Activated T-cell treated with anti-CD3 and anti-CD28 coated beads for 1 hour (primary cell): ENCODE results near the gene SLC44A3.

Source experiments
- DNase-seq: peaks from one replicate; pipeline ENCODE4 v3.0.0-alpha.2; 2020; ENCODE audit warnings: low read depth

Gene SLC44A3

GRCh38 chr1:94801919-94802546, 18.1 kb upstream of the SLC44A3 start:
- DNase-seq = no peak

DNA sequence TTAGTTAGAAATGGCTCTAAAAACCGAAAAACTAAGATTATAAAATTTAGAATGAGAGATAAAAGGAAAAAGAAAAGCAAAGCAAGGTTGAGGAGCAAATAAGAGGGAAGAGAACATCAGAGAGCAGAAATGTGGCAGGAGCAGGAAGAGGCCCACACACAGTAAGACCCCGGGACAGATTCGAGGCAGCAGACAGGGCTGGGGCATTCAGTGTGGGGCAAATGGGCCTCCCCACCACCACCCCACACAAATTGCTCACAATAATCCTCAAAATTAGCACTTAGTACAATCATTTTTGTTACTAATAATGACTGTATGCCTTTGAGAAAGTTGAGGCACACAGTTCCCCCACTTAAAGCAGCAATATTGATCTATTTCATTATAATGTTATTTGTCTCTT, 17.1 kb upstream of the SLC44A3 start:
- DNase-seq = no peak

DNA sequence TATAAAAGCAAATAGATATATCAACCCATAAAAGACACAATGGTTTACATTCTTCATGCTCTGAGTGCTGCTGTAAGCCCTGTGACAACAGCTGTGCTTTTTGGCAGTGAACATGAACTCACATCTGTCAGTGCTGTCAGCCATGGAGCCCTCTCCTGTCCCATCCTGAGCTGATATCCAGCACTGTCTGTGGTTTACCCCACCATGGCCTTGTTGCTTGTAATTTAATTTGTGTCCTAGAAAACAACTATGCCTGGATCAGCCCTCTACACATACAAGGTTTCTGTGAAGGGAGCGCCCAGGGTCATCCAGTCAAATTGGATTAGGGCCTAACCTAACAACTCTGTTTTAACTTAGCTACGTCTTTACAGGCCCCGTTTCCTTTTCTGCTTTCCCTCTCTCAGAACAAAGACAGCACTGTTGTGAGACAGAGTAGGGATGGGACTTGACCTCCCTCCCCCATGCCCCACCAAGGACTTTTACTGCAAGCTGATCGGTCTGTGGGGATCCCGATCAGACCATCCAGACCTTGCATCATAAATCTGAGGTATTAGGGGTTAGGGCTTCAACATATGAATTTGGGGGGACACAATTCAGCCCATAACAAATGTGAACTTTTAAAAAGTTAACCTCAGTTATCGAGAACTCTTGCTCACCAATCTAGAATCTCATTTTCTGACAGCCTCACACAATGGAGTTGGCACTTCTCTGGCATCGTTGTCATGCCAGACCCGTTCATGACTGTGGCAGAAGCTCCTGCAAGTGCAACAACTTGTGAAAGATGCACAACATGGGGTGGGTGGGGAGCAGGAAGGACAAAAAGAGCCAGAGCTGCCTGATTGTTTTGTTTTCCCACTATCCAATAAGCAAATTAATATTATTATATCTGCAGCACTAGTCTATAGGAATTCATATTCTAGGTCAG, 16.4 kb upstream of the SLC44A3 start:
- no peak for DNase-seq

GRCh38 chr1:94804442-94804837, 15.7 kb upstream of the SLC44A3 start:
- DNase-seq = no peak

DNA sequence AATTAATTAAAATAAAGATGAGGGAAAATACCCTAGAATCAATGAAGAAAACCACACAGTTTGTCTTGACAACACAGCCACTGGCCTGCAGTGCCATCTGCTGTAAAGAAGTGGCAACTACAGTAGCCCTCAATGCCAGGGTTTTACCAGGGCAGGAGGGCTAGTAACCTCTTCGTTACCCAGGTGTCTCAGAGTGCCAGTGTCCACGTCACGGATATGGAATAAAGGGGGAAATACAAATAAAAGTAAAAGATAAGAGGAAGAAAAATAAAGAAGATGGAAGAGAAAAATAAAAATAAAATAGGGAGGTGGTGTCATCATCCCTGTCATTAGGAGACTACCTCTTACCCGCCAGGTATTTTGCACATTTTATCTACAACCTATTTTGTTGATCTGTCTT, 14.2 kb upstream of the SLC44A3 start:
- peak; percentile 8 for DNase-seq

GRCh38 chr1:94806441-94806871, 13.7 kb upstream of the SLC44A3 start:
- DNase-seq = no peak

- DNase-seq = no peak
Measured at GRCh38 chr1:94807742-94808491, 12.2 kb upstream of the SLC44A3 start.

GRCh38 chr1:94808669-94809068, 11.5 kb upstream of the SLC44A3 start:
- no peak for DNase-seq

DNA sequence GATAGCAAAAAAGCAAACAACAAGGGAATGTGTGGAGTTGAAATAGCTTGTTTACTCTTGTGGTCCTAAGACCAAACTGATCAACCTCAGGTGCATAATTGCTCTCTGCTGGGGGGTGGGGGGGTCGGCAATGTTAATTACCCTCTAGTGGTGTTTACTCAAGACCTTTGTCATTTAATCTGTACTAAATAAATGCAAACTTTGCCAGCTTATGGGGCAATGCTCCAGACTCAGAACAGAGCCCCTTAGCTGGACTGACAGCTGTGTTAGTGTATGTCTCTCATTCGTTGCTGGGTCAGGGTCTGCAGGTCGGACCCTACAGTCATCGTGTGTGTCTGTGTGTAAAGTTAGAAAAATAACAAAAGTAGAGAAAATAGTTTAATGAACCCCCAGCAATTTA, 7.2 kb upstream of the SLC44A3 start:
- DNase-seq = no peak

DNA sequence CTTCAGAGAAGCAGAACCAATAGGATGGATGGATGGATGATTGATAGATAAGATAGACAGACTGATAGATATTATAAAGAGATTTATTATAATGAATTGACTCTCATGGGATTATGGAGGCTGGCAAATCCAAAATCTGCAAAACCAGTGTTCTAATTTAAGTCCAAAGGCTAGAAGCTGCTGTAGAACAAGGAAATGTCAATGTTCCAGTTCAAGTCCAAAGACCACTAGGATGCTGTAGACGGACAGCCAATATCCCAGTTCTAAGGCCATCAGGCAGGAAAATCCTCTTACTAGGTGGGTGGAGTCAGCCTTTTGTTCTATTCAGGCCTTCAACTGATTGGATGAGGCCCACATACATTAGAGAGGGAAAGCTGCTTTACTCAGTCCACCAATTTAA, 4.1 kb upstream of the SLC44A3 start:
- no peak for DNase-seq

DNA sequence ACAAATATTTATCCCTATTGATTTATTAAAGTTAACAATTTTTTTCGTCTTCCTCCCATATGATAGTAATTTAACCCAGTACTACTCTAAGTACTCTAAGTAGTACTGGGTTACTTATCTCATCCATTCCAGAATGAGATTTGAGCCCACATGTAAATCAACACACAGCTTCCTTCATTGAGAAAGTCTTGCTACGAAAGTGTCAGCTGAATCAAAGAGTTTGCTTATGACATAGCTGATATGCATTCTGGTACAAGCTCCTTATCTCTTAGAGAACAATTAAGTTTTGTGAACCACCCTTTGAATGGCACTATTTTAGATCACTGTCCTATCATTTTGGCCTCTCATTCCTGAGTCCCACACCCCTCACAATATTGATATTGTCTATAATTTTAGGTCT, 2.4 kb upstream of the SLC44A3 start:
- DNase-seq = no peak

DNA sequence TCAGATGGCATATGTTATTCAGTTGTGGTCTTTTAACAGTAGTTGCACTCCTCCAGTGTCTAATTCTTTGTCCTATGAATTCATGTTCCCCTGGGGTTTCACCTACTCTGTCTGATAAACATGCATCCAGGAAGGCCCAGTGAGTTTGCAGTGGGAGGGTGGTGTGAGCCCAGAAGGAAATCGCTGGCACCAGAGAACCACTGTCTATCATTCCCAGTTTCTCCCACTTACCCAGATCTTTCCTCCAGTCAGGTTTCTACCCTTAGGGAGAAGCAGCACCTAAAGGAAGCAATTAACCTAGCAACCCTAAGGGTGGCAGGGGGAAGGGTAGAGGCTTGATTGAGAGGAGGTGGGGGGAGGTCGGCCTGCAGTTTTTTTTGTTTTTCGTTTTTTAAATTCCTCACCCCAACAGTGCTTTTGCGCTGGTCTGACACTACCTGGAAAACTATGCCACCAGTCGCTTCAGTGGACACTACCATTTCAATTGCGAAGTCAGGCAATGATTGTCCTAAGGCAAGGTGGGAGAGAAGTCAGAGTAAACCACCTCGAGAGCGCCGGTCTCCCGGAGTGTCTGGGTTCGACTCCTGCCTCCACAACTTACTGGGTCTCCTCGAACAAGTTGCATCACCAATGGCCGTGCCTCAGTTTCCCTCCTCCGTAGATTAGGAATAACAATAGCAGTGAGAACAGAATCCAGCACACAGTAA, 766 bp upstream of the SLC44A3 start:
- no peak for DNase-seq

- DNase-seq = no peak
Measured at GRCh38 chr1:94820936-94821335, 779 bp downstream of the SLC44A3 start.

DNA sequence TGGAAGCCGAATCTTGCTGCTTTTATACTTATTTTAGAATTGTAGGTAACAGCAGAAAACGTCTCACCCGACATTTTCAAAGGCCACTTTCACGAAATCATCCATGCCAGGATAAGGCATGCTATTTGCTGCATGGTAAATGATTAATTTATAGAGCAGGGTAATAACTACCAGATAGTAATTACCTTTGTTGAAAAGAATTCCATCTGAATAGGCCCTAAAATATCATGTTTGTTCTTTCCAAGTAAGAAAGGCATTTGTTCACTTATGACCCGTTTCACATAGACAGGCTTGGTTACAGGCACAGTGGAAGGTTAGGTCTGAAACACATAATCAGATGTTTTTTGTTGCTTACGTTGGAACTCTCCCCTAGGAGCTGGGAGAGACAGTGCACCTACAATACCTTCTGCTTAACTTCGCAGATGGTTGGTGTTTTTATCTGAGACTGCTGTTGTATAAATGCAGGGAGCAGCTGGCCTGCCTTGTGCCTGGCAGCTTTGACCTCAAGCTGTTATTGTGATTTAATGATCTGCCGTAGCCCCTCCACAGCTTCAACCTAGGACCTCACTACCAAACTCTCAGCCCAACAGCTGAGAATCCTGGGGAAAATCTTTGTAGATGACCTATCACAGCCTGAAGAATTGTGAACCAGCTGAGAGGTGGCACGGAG, 1.6 kb downstream of the SLC44A3 start:
- DNase-seq = no peak

GRCh38 chr1:94823116-94823515, 3.0 kb downstream of the SLC44A3 start:
- DNase-seq = no peak

DNA sequence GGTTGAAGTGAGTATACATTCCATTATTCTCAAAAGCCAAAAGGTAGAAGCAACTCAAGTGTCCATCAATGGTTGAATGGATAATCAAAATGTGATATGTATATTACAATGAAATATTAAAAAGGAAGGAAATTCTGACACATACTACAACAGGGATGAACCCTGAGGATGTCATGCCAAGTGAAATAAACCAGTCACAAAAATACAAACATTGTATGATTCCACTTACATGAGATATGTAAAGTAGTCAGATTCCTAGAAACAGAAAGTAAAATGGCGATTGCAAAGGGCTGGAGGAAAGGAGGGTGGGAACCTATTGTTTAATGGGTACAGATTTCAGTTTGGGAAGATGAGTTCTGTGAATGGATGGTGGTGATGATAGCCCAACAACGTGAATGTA, 5.8 kb downstream of the SLC44A3 start:
- no peak for DNase-seq

- no peak for DNase-seq
Measured at GRCh38 chr1:94827434-94827833, 7.3 kb downstream of the SLC44A3 start.

DNA sequence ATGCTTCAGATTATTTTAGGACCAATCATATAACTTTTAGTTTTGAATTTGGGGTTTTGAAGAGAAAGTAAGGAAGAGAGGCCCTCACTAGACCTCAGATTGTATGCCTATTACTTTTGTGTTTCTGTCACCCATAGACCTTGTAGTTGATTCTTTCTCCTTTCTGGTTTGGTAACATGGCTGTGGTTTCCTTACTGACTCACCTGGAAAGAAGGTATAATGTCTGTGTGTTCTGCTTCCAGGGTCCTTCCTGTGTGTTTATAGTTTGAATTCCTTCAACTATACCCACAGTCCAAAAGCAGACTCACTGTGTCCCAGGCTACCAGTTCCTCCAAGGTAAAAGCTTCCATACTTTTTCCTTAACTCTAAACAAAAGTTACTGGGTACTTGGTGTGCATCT, 8.1 kb downstream of the SLC44A3 start:
- no peak for DNase-seq

DNA sequence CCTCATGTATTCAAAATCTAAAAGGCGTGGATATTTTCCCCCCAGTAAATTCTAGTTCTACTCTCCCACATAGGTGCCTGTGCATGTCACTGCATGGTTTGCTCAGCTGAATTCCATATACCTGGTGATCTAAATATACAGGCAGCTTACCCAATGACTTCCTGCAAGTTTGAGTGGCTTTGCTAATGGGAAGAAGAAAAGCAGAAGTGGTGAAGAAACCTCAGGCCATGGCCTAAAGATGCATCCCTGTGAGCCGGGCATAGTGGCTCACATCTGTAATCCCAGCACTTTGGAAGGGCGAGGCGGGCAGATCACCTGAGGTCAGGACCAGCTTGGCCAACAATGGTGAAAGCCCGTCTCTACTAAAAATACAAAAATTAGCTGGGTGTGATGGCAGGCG, 11.5 kb downstream of the SLC44A3 start:
- no peak for DNase-seq

DNA sequence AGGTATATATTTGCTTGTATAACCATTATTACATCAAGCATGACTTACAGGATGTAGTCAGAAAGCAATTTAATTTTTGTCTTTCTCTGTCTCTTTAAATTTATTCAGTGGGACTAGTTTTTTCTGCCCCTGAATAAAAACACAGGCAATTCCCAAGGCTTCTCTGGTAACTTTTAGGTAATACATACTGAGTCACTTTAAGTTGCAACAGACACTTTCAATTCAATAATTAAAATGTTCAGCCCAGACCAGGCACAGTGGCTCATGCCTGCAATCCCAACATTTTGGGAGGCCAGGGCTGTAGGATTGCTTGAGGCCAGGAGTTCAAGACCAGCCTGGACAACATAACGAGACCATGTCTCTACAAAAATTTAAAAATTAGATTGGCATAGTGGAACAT, 12.3 kb downstream of the SLC44A3 start:
- no peak for DNase-seq

GRCh38 chr1:94832931-94833585, 12.9 kb downstream of the SLC44A3 start:
- no peak for DNase-seq
